Psoas muscle (tissue), 8 donors: ENCODE measurements around the gene PIP5KL1. TPM values are rescaled to one million over a fixed set of nuclear protein-coding genes. Genes with fewer than 3 reads are reported as not detected.

ENCODE experiments used
- ATAC-seq, 4 donors: fragments of 200-7000 bp; cut with Tn5 transposase; one replicate each; pipeline ENCODE4 v1.9.1; 2020; ENCODE audit warnings: moderate library complexity in 3 of 4, mild to moderate bottlenecking in 2 of 4
- DNase-seq, 2 donors: peaks; one replicate each; pipeline ENCODE4 v3.0.0-alpha.2; 2020
- H3K27ac ChIP-seq: fragments of 200-600 bp; one replicate; pipeline ENCODE4 v1.8.0; 2022
- H3K27me3 ChIP-seq, 3 donors: fragments of 200-600 bp in 1 of 3; one replicate each; pipeline versions ENCODE4 v1.6.1 to v1.8.0; 2013 to 2022; ENCODE audit warnings: low read length in 2 of 3, mild to moderate bottlenecking in 2 of 3, moderate library complexity in 1 of 3; ENCODE audit not compliant: insufficient read depth in 3 of 3
- H3K36me3 ChIP-seq, 2 donors: fragments of 200-600 bp in 1 of 2; one replicate each; pipeline versions ENCODE4 v1.6.1 to v1.8.0; 2013 to 2022; ENCODE audit warnings: low read depth in 1 of 2, mild to moderate bottlenecking in 1 of 2, moderate library complexity in 1 of 2; ENCODE audit not compliant: insufficient read depth in 1 of 2
- H3K4me1 ChIP-seq: fragments of 200-600 bp; one replicate; pipeline ENCODE4 v1.8.0; 2022
- H3K4me3 ChIP-seq: fragments of 200-600 bp; one replicate; pipeline ENCODE4 v1.8.0; 2022; ENCODE audit warnings: mild to moderate bottlenecking
- H3K9me3 ChIP-seq: fragments of 200-600 bp; one replicate; pipeline ENCODE4 v1.8.0; 2022
- WGBS, 3 donors: extraction: QIAGEN DNeasy Blood & Tissue Kit; methylation state at CpG; one replicate each; pipeline versions ENCODE4 v1.1.6 to v1.1.7; 2013; 5-methylcytosine and 5-hydroxymethylcytosine counted together
- intact Hi-C, 2 donors: fragments of 100-400 bp; cut with DNase I; formaldehyde crosslinking; loops; one replicate each; pipeline versions ENCODE4 v1.11.0 to v1.14.2; 2022
- polyA plus RNA-seq, 3 donors: library from polyadenylated mRNA; stranded (reverse); fragments of 200-250 nt; gene quantifications; one replicate each; pipeline ENCODE4 v1.2.3, GENCODE V29; 2013
- total RNA-seq, 4 donors: library from RNA; stranded (reverse); fragmentation: NEBNext Ultra II Directional in 2 of 4; extraction: Animal tissue kit (Norgen Biotek cat#: 25700) in 2 of 4; gene quantifications; one replicate each; pipeline versions ENCODE4 v1.2.1 to v1.2.4, GENCODE V29; 2021 to 2023
- TF ChIP-seq, protein P1 (sequence below): fragments of 200-600 bp; IDR thresholded peaks from one replicate; pipeline ENCODE4 v1.8.0; 2022; ENCODE audit warnings: antibody characterized with exemption
- donor health status: healthy with polysubstance abuse.
- donor health status: DM: no; HTN: no; CAD: no; lungs with moderate emphysema.
- donor health status: Bipolar disorder and iron deficiency.
- donor health status: healthy.
- donor health status: DM: yes; HTN: yes; CAD: no.
- donor health status: DM: no; HTN: no; CAD: no.
- donor health status: DM: no; HTN: no; CAD: no.
- donor health status: DM: yes; HTN: yes; CAD: no.

PIP5KL1 gene
- total and polyA plus RNA-seq, 7 donors, result 0.05 to 0.44 (median 0.26) TPM; not detected in 3

DNA sequence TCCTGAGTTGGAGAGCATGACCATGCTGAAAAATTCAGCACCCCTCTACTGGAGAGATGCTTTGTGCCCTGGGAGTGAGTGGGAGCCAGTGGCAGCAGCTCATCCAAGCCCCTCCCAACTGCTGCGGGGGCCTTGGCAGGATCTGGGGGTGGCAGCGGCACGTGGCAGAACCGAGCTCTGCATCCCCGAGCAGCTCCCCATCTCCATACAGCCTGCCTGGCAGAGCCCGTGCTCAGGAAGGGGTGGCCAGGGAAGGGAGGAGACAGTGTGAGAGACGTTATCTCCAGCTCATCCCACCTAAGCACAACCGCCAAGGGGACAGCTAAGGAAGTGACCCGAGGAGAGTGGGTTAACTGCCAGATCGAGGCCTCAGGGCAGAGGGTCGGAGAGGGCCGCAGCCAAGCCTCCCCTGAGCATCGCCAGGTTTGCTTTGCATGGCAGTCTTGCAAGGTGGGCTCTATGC, 24.3 kb upstream of the PIP5KL1 start:
- H3K27ac ChIP-seq, result peak overlapping the region; percentile 87
- H3K9me3 ChIP-seq, result no peaks in the 10 kb centered on the region
- DNase-seq (no peak), ATAC-seq (peak in 3 of 4 donors; percentile 12 to 20 (median 18))
- TF ChIP-seq, protein P1, sequence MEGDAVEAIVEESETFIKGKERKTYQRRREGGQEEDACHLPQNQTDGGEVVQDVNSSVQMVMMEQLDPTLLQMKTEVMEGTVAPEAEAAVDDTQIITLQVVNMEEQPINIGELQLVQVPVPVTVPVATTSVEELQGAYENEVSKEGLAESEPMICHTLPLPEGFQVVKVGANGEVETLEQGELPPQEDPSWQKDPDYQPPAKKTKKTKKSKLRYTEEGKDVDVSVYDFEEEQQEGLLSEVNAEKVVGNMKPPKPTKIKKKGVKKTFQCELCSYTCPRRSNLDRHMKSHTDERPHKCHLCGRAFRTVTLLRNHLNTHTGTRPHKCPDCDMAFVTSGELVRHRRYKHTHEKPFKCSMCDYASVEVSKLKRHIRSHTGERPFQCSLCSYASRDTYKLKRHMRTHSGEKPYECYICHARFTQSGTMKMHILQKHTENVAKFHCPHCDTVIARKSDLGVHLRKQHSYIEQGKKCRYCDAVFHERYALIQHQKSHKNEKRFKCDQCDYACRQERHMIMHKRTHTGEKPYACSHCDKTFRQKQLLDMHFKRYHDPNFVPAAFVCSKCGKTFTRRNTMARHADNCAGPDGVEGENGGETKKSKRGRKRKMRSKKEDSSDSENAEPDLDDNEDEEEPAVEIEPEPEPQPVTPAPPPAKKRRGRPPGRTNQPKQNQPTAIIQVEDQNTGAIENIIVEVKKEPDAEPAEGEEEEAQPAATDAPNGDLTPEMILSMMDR, result no peak
- no peak overlapping the region for H3K4me3 ChIP-seq
- intact Hi-C loops, result no loop called here
- WGBS, 3 donors, result 37 to 59% (median 37%) methylated on average over 13 of the region's 13 CpGs
- H3K36me3 ChIP-seq, result no peaks in the 10 kb centered on the region
- H3K27me3 ChIP-seq, result no peaks in the 10 kb centered on the region
- H3K4me1 ChIP-seq, result peaks cover 28% of the 10 kb centered on the region

DNA sequence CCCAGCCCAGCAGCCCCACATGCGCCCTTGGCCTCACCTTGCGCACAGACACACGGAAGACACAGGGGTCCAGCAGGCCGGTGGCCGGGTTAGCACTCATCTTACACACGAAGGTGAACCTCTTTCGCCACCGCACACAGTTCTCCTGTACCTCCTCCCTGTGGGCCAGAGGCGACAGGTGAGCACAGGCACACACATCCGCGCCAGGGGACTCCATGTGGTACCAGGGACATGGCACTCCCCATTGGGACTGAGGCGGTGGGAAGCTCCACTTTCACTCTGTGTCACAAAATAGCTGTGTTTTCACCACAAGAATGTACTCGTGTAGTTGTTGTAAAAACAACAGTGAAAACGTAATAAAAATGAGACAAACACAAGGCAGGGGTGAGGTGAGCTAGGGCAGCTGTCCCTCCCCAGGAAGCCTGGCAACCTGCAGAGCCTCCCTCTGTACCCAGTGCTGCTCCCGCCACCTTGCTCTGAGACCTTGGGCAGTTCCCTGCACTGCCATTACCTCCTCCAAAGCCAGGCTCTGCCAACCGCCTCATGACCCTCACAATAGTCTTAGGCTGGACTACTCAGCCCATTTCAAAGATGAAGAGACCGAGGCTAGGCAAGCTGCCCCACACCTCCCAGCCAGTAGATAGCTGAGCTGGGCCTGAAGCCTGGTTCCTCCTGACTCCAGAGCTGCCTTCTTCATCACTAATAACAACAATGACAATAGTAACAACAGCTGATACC, 23.4 kb upstream of the PIP5KL1 start:
- Histone ChIP-seq H3K27me3 (no peaks in the 10 kb centered on the region), H3K27ac (no peak overlapping the region), H3K4me1 (peaks cover 25% of the 10 kb centered on the region), H3K36me3 (no peaks in the 10 kb centered on the region), H3K4me3 (no peak overlapping the region), H3K9me3 (no peaks in the 10 kb centered on the region)
- DNase-seq, result no peak
- WGBS, 3 donors, result 92 to 94% (median 93%) methylated on average over 17 of the region's 17 CpGs
- intact Hi-C loops, result no loop called here
- ATAC-seq, result no peak
- TF ChIP-seq, protein P1, result no peak

DNA sequence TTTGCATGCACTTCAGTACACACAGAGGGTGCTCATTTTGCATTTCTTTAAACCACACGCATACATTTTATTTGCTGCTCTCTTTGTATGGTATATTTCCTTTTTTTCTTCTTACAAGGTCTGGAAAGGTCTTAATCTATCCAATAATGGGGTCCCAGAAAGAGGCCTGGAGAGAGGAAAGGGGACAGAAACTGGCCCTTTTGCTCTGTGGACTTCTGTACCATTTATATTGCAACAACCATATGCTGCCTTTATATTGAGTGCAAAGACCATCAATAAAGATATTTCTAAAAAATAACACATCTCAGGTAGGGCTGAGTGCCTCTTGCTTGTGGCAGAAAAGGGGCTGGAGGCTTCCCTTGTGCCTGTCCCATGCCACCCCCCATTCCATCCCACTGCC, 22.6 kb upstream of the PIP5KL1 start:
- intact Hi-C loops, result no loop called here
- 95 to 97% (median 97%) methylated on average over 1 of the region's 1 CpG for WGBS, 3 donors
- Histone ChIP-seq H3K9me3 (no peaks in the 10 kb centered on the region), H3K4me1 (peaks cover 25% of the 10 kb centered on the region), H3K27ac (no peak overlapping the region), H3K4me3 (no peak overlapping the region), H3K27me3 (no peaks in the 10 kb centered on the region), H3K36me3 (no peaks in the 10 kb centered on the region)
- ATAC-seq (no peak), DNase-seq (no peak)
- TF ChIP-seq, protein P1, result no peak

DNA sequence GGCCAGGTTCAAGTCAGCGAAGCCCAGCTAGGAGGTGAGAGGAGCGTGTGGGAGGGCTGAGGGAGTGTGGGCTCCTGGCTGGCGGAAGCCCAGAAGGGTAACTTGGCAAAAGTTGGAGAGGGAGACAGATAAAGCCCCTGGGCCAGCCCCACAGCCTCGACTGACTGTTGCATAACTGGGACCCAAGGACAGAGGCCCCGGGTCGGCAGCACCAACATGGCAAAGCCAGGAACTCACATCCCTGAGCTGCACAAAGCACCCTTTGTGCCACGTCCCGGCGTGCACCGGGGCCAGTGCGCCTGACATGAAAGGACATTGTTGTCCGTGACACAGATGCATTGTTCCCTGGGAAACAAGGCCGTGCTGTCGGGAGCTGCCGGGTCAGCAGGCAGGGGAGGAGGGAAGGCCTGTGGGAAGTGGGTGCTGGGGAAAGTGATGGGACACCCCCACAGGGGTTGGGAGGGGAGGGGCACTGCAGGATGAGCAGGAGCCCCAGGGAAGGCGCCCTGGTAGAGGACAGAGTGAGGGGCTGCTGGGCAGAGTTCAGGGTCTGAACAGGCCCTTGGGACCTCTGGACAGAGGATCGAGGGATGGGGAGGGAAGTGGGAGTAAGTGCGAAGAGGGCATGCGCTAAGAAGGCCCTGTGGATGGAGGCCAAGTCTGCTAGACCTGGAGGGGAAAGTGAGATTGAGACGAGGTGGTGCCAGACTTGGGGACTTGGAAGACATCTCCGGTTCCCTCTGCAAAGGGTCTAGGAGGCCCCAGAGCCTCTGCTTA, 20.1 kb upstream of the PIP5KL1 start:
- TF ChIP-seq, protein P1, result no peak
- intact Hi-C loops, result no loop called here
- no peak for ATAC-seq
- Histone ChIP-seq H3K36me3 (peaks cover 0 to under 1% of the 10 kb centered on the region in 2 donors), H3K4me3 (no peak overlapping the region), H3K27ac (no peak overlapping the region), H3K4me1 (peaks cover 19% of the 10 kb centered on the region), H3K9me3 (no peaks in the 10 kb centered on the region), H3K27me3 (no peaks in the 10 kb centered on the region)
- DNase-seq, result no peak
- WGBS, 3 donors, result 53 to 66% (median 60%) methylated on average over 20 to 21 of the region's 21 CpGs
